Measurements from ENCODE around the gene MACO1.
"Not testable (repeated sequence)": the region's sequence is repeated elsewhere in the genome, so short reads cannot be mapped to it uniquely, and the experiment has no call there.

Gene MACO1

DNA sequence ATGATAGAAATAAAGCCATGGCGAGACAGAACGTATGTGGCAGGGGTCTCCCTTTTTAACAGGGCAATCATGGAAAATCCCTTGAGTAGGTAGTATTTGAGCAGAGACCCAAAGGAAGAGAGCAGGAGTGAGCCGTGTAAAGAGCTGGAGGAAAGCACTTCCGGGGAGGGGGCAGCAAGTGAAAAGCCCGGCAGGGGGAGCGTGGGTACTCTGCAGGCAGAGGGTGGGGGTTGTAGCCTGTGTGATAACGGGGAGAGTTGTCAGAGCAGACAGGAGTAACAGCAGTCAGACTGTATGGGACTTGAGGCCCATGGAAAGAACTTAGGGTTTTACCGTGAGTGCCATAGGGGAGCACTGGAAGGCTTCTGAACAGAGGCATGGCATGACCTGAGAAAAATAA, 61.6 kb downstream of the MACO1 start:
- DNase-seq = no peak

DNA sequence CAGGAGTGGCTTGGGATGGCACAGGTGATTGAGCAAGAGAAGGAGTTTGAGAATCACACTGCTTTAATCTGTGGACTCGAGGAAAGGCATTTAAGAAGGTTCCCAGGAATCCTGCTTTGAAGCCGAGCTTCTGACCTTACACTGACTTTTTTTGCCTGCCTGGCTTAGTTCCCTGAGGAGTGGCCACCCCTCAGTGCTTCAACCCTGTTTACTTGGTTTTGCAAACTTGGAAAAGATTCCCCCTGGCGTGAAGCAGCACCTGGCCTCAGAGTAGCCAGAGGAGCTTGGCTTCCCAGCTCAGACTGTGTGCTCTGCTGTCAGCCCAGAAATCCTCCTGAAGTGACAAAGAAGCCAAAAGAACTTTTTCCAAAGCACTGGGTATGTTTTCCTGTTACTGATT, 64.3 kb downstream of the MACO1 start:
- no peak for DNase-seq

DNA sequence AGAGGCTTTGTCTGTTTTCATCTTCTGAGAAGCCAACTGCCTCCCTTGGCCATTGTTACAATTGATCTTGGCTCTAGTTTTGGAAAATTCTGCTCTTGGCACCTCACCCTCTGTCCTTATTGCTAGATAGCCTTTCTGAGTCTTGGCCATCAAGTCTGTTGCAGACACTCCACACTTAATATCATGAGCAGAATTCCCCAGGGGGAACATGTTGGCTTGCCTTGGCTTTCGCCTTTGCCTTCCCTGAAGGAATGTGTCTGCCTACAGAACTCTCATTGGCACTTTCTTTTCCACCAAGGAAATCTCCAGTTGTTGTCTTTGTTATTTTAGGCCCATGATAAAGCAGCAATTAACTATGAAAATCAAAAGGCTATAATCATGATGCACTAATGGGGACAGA, 70.0 kb downstream of the MACO1 start:
- peak; percentile 53 for DNase-seq

DNA sequence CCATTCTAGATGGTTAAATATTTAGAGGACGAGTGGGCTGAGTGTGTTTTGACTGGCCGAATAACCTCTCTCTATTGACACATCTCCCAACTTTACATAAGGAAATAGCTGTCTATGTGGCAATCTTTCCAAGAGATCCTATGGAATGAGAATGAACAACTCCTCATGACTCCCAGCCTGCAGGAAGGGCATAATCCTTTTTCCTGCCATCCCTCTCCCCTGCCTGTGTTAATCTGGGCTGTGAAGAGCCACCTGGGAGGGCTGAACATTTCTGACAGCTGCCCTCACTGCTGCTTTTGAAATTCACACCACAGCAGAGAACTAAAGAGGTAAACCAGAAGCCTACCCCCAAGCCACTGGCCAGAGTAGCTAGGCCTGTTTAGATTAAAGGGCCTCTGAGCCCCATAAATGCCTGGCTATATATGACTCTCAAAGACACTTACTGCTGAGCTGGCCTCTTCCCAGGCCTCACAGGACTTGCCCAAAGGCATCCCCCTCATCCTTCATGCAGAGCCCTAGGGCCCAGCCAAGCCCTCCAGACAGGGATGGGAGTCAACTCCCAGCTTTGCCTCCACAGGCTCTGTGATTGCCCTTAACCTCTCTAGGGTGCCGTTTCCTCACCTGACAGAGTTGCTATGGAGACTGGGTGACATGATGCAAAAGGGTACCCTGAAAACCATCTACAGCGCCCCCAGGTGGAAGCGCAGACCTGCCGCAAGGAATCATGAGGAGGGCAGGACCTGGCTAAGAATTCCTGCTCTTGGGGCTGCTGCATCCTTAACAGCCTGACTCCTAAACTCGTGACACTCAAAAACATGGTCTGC, 70.8 kb downstream of the MACO1 start:
- DNase-seq = peak; percentile 94

DNA sequence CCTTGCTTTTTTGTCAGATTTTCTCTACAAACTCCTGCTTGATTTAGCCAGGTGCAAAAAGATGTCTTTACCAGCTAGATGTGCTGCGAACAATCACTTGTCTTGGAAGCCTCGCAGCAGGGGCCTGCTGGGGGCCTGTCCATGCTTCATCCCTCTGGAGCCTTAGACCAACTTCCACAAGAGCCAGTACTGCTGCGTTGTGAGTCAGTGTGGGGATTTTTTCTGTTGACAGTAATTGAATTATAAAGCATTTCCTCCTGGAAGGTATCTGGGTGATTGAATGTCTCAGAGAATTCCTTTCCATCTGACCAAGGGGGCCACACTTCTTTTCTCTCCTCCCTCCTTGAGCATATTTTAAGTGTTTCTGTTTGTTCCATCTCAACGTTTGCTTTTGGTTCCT, 72.3 kb downstream of the MACO1 start:
- peak; percentile 89 for DNase-seq

DNA sequence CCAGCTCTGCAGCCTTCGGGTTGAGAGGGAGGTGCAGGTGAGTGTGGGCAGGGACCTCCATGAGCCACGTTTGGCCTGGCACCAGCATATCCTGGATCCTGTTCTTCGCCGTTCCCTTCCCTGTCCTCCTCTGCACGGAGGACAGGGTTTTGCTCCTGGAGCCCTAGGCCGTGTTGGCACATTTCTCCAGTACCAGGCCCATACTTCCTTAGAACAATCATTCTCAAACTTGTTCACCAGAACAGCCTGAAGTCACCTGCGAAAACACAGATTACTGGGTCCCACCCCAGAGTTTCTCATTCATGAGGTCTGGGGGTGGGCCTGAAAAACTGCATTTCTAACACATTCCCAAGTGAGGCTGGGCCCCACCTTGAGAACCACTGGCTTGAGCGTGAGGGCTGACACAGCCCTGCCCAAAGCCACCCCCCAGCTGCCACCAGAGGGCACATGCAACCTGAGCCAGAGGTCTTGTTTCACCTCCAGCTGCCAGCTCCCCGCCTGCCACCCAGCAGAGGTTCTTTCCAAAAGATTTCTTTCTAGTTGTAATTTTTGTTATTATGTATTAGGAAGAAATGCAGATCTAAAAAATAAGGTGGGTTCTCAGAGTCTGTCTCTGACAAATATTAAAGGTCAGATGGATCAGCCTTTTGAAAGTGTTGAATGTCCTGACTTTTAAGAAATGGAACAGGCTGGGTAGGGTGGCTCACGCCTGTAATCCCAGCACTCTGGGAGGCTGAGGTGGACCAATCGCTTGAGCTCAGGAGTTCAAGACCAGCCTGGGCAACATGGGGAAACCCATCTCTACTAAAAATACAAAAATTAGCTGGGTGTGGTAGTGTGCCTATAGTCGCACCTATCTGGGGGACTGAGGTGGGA, 73.1 kb downstream of the MACO1 start:
- DNase-seq = peak; percentile 31

DNA sequence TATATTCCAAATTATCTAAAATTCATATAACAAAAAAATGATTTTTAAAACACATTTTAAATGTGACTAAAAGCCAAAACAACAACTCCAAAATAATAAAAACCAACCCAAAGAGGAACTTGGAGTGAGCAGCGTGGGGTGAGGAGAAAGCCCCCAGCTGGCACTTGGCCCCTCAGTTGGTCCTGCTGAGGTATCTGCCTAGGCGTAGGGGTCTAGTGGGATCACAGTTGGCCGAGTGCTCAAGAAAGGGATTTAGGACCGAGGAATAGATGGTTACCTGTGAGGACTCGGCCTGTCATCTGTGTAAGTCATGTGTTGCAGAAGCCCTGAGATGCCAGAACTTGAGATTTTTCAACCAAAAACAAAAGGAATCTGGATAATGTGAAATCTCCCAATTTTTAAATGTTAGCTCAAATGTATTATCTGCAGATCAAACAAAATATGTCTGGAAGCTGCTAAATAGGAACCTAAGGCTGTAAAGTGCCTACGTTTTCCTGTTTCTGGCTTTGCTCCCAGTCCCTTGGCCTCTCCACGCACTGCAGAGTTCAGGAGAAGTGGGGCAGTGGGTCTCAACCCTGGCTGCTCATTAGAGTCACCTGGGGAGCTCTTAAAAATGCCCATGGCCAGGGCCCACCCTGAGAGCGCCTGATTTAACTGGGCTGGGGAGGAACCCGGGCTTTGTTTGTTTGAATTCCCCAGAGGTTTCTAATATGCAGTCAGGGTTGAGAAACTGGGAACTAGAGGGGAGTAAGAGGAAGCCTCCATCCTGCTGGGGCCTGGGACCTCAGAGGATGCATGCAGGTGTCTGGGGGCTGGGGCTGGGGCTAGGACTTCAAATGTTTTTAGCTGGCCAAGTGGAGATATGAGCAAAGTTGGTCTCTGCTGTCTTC, 74.3 kb downstream of the MACO1 start:
- peak; percentile 71 for DNase-seq

DNA sequence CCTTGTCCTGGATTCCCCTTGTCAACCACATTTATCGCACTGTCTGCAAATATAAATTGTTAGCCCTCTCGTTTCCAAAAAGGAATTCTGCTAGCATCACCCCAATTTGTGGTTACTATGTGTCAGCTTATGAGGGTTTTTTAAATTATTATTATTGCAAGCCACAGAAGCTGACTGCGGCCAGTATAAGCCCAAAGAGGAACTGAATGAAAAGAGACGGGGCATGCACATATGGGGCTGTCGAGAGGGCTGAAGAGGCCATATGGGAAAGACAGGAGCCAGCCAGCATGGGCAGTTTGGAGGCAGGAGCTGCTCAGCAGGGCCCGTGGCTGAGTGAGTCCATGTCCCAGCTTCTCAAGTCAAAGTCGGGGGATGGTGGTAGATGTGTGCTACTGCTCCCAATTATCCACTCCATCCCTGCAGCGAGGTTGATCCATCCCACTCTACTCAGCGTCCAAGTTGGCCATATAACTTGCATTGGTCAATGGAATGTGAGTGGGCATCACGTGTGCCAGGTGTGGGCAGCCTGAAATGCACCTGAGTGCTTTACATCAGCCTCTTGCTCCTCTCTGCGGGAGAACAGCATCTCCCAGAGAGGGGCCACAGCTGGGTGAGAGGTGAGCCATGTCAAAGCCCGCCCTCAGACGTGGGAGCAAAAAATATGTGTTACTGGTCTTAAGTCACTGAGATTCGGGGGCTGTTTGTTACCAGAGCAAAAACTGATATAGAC, 75.1 kb downstream of the MACO1 start:
- peak; percentile 71 for DNase-seq

DNA sequence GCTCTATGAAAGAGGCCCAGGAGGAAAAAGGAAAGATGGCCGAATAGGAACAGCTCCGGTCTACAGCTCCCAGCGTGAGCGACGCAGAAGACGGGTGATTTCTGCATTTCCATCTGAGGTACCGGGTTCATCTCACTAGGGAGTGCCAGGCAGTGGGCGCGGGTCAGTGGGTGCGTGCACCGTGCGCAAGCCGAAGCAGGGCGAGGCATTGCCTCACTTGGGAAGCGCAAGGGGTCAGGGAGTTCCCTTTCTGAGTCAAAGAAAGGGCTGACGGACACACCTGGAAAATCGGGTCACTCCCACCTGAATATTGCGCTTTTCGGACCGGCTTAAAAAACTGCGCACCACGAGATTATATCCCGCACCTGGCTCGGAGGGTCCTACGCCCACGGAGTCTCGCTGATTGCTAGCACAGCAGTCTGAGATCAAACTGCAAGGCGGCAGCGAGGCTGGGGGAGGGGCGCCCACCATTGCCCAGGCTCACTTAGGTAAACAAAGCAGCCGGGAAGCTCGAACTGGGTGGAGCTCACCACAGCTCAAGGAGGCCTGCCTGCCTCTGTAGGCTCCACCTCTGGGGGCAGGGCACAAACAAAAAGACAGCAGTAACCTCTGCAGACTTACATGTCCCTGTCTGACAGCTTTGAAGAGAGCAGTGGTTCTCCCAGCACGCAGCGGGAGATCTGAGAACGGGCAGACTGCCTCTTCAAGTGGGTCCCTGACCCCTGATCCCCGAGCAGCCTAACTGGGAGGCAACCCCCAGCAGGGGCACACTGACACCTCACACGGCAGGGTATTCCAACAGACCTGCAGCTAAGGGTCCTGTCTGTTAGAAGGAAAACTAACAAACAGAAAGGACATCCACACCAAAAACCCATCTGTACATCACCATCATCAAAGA, 76.1 kb downstream of the MACO1 start:
- DNase-seq = not testable (repeated sequence)

DNA sequence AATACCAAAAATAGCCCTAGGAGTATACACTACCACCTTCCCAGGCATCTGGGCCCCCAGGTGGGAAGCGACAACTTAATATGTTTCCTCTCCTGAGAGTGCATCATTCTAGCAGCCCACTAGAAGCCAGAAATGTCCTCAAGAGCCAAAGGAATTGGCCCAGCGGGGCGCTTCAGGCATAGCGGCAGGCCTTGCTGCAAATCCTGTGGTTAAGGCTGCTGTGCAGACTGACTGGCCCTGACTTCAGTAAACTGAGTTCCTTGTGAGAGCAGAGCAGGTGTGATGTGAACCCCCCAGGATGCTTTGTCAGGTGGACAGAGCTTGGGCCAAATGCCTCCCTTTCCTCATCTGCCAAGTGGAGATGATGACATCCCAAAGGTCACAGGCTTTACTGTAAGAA, 83.0 kb downstream of the MACO1 start:
- no peak for DNase-seq

DNA sequence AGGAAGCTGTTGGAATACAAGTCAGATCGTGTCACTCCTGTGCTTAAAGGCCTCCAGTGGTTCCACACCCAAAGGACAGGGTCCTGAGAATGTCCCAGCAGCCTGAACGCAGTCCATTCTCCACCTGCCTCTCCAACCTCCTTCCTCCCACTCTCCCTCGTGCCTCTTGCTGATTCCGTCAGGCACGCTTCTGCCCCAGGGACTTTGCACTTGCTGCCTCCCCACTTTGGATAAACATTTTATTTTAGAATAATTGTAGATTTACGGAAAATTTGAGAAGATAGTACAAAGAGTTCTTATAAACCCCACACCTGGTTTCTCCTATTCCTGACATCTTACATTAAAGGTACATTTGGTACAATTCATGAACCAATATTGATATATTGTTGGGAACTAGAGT, 84.3 kb downstream of the MACO1 start:
- no peak for DNase-seq

DNA sequence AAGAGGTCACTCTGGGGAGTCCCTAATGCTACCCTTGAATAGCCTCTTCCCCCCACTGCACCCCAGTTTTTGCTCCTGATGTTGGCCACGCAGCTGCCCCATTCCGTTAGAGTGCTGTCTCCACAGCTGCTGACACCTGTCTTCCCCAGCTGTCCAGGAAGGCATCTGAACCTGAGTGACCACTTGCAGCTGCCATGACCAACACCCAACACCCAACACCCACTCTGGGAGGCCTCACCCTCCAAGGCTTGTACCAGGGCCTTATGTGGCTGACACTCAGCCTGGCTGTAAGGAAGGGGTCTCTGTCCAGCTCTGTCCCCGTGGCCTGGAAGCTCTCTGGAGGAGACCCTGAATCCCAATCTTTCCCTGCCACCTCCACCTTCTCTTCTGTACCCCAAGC, 86.0 kb downstream of the MACO1 start:
- DNase-seq = no peak

DNA sequence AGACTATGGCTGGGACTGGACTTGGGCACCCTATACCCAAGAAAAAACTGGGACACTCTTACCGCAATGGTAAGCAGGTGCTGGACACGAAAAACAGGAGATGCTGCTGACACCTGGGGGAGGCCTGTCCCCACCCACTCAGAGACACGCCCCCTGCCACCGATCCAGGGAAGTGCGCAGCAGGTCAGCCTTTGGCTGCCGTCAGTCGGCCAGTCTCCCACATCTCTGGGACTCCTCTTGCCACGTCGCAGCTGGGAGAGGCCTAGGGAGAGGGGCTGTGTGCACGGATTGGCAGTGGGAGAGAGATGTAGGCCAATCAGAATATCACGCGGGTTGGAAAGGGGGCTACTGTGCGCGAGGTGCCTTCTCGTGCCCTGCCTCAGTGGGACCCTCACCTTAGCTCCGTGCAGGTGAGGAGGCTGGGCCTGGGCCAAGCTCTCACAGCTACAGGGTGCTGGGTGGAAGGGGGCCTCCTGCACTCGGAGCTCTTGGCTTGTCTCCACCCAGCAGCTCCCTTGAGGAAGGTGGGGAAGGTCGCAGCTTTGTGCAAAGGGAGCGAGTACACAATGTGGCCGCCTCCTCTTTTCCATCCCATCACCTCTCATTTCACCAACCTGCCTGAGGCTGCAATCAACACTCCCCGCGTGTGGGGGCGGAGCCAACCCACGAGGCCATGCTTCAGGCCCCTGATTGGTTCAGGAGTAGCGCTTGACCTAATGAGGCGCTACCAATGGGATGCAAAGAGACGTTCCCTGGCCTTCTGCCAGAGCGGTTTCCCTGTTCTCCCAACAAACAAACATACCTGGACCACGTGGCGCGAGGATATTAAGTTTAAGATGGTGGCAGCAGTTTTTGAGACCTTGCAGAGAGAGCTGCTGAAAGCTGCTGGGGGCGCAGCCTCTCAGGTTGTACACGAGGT, 87.0 kb downstream of the MACO1 start:
- no peak for DNase-seq

DNA sequence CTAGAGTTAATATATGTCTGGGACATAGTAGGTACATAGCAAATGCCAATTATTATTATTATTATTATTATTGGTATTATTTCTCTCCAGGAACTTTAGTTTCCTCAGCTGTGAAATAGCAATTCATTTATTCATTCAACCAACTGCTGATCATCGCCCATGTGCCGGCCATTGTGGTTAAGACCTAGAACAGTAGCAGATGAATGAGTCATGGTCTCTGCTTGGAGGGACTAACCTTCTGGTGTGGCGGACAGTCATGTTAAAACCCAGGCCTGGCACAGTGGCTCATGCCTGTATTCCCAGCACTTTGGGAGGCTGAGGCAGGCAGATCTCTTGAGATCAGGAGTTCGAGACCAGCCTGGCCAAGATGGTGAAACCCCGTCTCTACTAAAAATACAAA, 88.9 kb downstream of the MACO1 start:
- peak; percentile 86 for DNase-seq

DNA sequence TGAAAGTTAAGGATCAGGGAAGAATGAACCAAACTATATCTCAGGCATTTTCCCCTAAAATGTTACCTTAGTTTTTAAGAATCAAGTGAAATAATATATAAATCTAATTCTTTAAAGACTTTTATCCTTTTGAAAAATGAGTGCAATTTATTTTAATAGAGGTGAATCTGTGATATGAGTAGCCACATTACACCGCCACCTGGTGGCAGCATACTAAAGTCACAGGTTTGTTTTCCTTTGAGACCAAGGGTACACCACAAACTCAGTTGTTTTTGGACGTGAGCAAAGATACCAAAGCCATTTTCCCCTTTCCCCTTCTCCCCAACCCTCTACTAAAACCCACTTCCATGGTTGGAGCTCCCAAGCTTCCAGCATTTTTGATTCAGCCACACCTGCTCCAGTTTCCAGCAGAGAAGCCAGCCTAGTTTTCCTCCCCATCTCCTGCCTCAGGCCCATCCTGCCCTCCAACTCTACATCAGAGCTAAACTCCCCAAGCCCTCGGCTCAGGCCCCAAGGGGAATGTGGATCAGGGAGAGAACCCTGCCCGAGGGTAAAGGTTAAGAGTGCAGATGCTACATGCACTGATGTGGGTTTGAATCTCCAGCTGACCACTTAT, 89.9 kb downstream of the MACO1 start:
- DNase-seq = peak; percentile 66

DNA sequence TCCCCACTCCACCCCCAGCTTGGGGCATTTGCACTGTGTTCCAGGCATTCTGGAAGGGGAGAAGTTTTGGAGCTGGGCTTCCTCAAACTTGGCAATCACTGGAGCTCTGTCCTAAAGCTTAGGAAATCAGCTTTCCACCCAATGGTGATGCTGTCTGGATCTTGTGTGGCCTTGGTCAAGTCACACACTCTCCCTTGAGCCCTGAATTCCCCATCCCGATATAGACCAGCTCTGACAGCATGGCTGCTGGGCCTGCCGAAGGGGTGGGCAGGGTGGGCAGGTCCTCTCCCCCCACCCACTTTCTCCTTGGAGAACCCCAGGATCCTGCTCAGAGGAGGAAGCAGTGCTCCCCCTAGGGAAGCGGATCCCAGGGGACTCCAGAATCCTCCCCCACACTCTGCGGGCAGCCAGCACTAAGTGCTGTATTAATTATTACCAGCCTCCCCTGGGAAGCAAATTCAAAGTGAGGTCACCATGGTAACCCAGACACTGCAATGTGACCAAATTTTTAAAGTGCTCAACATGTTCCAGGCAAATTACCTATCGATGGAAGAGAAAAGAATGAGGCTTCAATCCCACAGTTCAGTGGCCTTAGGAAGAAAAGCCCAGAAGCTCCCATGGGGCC, 91.4 kb downstream of the MACO1 start:
- DNase-seq = peak; percentile 44

DNA sequence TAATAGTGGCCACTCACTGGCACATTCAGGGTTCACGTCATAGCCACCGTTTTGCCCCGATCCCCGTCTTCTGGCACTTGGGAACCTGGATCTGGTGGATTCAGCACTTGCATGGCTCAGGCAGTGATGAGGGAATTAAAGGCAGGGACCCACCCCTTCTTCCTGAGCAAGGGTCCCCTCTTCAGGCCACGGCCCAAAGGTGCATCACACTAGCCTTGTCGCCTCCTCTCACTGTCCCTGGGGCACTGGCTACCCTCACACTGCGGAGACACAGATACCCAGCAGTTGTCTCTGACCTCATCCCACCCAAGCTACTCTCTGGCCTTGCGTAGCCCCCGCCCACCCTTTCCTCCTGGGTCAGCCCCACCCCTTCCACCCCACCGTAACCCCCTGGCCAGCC, 92.8 kb downstream of the MACO1 start:
- peak; percentile 39 for DNase-seq

DNA sequence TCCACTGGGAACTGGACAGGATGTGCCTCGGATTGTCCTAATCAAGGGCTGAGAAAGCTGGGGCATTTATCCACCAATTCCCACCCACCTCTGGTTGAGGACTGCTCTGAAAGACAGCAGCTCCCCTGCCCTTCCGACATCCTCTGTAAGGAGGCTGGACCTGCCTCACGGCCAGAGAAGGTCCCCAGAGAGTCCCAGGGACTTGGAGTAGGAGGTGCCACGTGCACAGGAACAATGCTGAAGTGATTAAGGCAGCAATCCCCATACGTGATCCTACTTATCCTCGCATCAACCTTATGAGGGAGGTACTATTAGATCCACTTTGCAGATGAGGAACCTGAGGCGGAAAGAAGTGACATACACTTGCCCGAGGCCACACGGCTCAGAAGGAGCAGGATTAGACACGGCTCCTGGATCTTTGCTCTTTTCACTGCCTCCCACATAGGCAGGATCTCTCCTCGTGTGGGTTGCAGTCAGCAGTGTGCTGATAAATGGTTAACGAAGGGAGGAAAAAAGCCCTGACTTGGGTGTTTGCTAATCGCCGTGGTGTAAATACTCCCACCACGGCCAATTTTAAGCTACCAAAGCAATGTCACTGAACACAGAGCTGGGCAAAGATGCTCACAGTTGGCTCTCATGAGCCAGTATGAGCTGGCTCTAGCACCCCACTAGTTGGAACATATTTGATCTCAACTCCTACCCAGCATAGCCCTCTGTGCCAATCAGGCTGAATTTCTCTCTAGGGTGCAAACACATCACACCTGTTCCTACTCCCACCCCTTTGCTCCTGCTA, 94.1 kb downstream of the MACO1 start:
- DNase-seq = no peak

DNA sequence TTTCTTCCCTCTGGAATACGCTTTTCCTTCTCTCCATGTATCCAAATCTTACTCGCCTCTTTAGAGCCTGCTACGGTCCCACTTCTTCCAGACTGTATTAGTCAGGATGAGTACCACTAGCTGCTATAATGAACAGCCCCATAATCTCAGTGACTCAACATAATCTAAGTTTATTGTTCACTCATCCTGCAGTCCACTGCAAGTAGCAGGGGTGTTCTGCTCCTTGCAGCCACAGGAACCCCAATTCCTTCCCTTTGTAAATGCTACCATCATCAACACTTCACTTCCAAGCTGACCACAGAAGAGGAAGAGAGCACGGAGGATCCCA, 94.6 kb downstream of the MACO1 start:
- DNase-seq = no peak
